Measurements from ENCODE around the gene PLIN5. TPM values are rescaled to one million over a fixed set of nuclear protein-coding genes. Genes with fewer than 3 reads are reported as not detected.

The PLIN5 gene
- total and polyA plus RNA-seq, 2 of the 8 experiments (the other 6 are each of a cell fraction or from before 2014, with no cell fraction given), result 2.0 to 2.5 TPM

DNA sequence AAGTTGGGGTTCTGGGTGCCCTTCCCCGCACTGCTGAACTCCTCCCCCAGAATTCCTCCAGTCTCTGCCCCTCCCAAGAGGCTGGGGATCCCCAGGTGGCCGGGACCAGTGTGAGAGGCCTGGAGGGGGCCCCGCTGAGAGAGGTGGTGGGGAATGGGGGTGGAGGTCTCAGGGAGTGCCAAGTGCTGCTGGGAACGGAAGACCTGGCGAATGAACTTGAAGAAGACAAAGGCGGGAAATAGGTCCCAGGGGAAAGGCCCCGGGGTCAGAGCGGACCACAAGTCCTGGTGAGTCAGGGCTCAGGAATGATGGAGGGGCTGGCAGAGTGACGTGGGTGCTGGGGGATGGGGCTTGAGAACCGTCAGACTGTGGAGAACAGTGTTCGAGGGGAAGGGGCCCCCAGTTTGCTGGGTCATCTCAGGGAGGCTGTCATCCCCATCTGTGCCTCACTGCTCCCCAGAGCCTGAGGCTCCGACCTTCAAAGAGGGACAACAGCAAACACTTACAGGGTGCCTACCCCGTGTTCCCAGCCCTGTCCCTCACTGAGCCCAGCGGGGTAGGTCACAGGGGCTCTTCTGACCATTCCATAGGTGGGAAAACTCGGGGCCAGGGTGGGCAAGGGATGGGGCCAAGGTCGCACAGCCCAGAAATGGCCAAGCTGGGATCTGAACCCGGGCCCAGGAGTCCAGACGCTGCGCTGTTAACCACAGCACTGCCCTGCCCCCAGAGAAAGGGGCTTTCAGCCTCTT is 40.4 kb upstream of the PLIN5 start:
- DNase-seq (ENCODE audit: low read depth in 1 of 2, low spot score in 2 of 2), result peak; percentile 76 to 95
- H3K9ac ChIP-seq (replicated peaks in 1 of 4; ENCODE audit: extremely low read depth in 1 of 4, low read depth in 3 of 4, low read length in 3 of 4), result no peak overlapping the region; a peak in 1 of 7 replicates
- WGBS, 2 experiments (ENCODE audit: extremely low coverage in 1 of 2, insufficient coverage in 1 of 2, insufficient read length in 1 of 2, insufficient replicate concordance in 2 of 2, low coverage in 1 of 2, low lambda C conversion rate in 2 of 2, missing lambda C conversion rate in 1 of 2), result 36% methylated on average over 16 of the region's 19 CpGs; no CpG with 5 or more reads in 1 of the 2 experiments
- H3K14ac ChIP-seq (ENCODE audit: insufficient read length), result no peak overlapping the region
- H2AFZ ChIP-seq (ENCODE audit: low read length), result no peak overlapping the region
- H3K36me3 ChIP-seq (ENCODE audit: control insufficient read depth in 2 of 4, insufficient read depth in 4 of 4, low read length in 3 of 4), result no peaks in the 10 kb centered on the region; a peak in 1 of 8 replicates
- ChIA-PET POLR2A (ENCODE audit: partially characterized antibody) (interaction anchor here (0.7 to 5.3 kb wide), 6 partner anchors 10 to 61 kb away, joined by 3 to 19 read pairs (median 5); no protein-coding TSS in a partner anchor), CTCF (ENCODE audit: partially characterized antibody) (interaction anchor here (1.1 to 14.7 kb wide), 21 partner anchors 7 to 70 kb away, joined by 3 to 316 read pairs (median 7); partner anchors contain the start of genes LRG1 and SEMA6B)
- peak overlapping the region; percentile 62 for H2BK20ac ChIP-seq (ENCODE audit: low read length)
- peak overlapping the region; percentile 54 for H2BK5ac ChIP-seq (ENCODE audit: low read depth, low read length)
- no peak for FAIRE-seq
- H3K4me2 ChIP-seq (ENCODE audit: insufficient read depth in 1 of 2, low read depth in 2 of 2, low read length in 2 of 2), result peak overlapping the region; percentile 32 to 61
- peak overlapping the region; percentile 21 for H2BK12ac ChIP-seq (ENCODE audit: low read depth, low read length)
- peak overlapping the region; percentile 38 for H2BK120ac ChIP-seq (replicated peaks; ENCODE audit: low read depth, low read length)
- peak overlapping the region; percentile 70 for H3K4ac ChIP-seq (replicated peaks; ENCODE audit: insufficient read length, low read depth, low read length)
- no peak overlapping the region for H2AK5ac ChIP-seq (ENCODE audit: low read depth, low read length)
- peak overlapping the region in 2 of 4 experiments; percentile 2 to 36; a peak in 2 of 8 replicates for H3K4me3 ChIP-seq (ENCODE audit: extremely low read depth in 1 of 4, insufficient read depth in 2 of 4, low read depth in 3 of 4, low read length in 4 of 4)
- H4K91ac ChIP-seq (replicated peaks; ENCODE audit: insufficient read length, low read length), result peak overlapping the region; percentile 59
- H3K56ac ChIP-seq (replicated peaks; ENCODE audit: insufficient read length, low read depth, low read length), result no peak overlapping the region
- peaks cover 11 to 26% of the 10 kb centered on the region in 2 experiments for H4K20me1 ChIP-seq (replicated peaks in 1 of 2; ENCODE audit: control insufficient read depth in 1 of 2, insufficient read depth in 2 of 2, low read length in 2 of 2)
- peaks cover 0 to 27% of the 10 kb centered on the region in 2 experiments; a peak in 1 of 4 replicates for H3K79me2 ChIP-seq (ENCODE audit: control insufficient read depth in 1 of 2, insufficient read depth in 2 of 2, low read length in 2 of 2)
- peak overlapping the region; percentile 26 for H3K18ac ChIP-seq (ENCODE audit: extremely low read depth, low read length)
- peak overlapping the region; percentile 42 for H4K5ac ChIP-seq (ENCODE audit: insufficient read length, low read depth, low read length)
- peaks cover under 1% of the 10 kb centered on the region; the same call in 1 of the 2 replicates for H3K23me2 ChIP-seq (ENCODE audit: low read depth, low read length)
- H3K79me1 ChIP-seq (ENCODE audit: low read depth, low read length), result peaks cover 11% of the 10 kb centered on the region; the same call in 1 of the 2 replicates
- no peaks in the 10 kb centered on the region for H3K9me3 ChIP-seq (ENCODE audit: insufficient read depth in 2 of 2, low read depth in 1 of 2, low read length in 1 of 2)
- no peaks in the 10 kb centered on the region for H3K27me3 ChIP-seq (replicated peaks in 1 of 4; ENCODE audit: control insufficient read depth in 3 of 4, extremely low read depth in 1 of 4, insufficient read depth in 3 of 4, low read length in 3 of 4)
- peak overlapping the region; percentile 63 for H3K27ac ChIP-seq (ENCODE audit: low read depth, low read length)
- H3K4me1 ChIP-seq (replicated peaks in 1 of 4; ENCODE audit: control insufficient read depth in 3 of 4, insufficient read depth in 4 of 4, low read length in 3 of 4), result peaks cover 3 to 9% (median 7%) of the 10 kb centered on the region in 4 experiments
- H4K8ac ChIP-seq (ENCODE audit: extremely low read depth, insufficient read depth, low read length), result peak overlapping the region; percentile 62; the same call in 1 of the 2 replicates
- H3K23ac ChIP-seq (ENCODE audit: insufficient read length), result no peak overlapping the region
- no peak overlapping the region for H2BK15ac ChIP-seq (ENCODE audit: low read length)
- TF ChIP-seq EGR1 (IDR thresholded peaks at IDR 0.05; ENCODE audit: borderline replicate concordance, low read depth, low read length), result 0 out of 2 replicates have a peak, but pooled peaks have one; percentile 12
- TF ChIP-seq EP300 (IDR thresholded peaks at IDR 0.05; ENCODE audit: borderline replicate concordance in 1 of 2, low read depth in 2 of 2, low read length in 2 of 2), result no peak
- peak; percentile 99 for TF ChIP-seq JUND (IDR thresholded peaks at IDR 0.05; ENCODE audit: low read length)
- peak; percentile 61 for TF ChIP-seq TEAD4 (IDR thresholded peaks at IDR 0.05; ENCODE audit: low read depth, low read length)
- no peak for TF ChIP-seq TCF12 (IDR thresholded peaks at IDR 0.05; ENCODE audit: low read depth, low read length)
- TF ChIP-seq SP1 (IDR thresholded peaks at IDR 0.05; ENCODE audit: low read depth, low read length), result peak; percentile 81; the same call in 1 of the 2 replicates
- no peak for TF ChIP-seq SRF (IDR thresholded peaks at IDR 0.05; ENCODE audit: low read depth, low read length)
- TF ChIP-seq, protein P1, sequence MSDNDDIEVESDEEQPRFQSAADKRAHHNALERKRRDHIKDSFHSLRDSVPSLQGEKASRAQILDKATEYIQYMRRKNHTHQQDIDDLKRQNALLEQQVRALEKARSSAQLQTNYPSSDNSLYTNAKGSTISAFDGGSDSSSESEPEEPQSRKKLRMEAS (IDR thresholded peaks at IDR 0.05), result peak; percentile 28; the same call in 1 of the 2 replicates
- TF ChIP-seq RBBP5 (IDR thresholded peaks at IDR 0.05; ENCODE audit: borderline replicate concordance, low read depth, low read length), result peak; percentile 77; the same call in 1 of the 2 replicates
- no peak for TF ChIP-seq RXRA (IDR thresholded peaks at IDR 0.05; ENCODE audit: insufficient read depth, low read depth, low read length)
- no peak for TF ChIP-seq GTF2F1 (IDR thresholded peaks at IDR 0.05; ENCODE audit: borderline replicate concordance, low read depth, low read length)
